ENCODE measurements around the gene GORASP2.

Gene GORASP2

GRCh38 chr2:170924969-170925368, 4.1 kb upstream of the GORASP2 start:
- DNase-seq, result no peak

GRCh38 chr2:170925923-170926322, 3.1 kb upstream of the GORASP2 start:
- no peak for DNase-seq

- no peak for DNase-seq
Measured at GRCh38 chr2:170926743-170927297, 2.2 kb upstream of the GORASP2 start.

GRCh38 chr2:170928036-170928823, 823 bp upstream of the GORASP2 start:
- no peak for DNase-seq

DNA sequence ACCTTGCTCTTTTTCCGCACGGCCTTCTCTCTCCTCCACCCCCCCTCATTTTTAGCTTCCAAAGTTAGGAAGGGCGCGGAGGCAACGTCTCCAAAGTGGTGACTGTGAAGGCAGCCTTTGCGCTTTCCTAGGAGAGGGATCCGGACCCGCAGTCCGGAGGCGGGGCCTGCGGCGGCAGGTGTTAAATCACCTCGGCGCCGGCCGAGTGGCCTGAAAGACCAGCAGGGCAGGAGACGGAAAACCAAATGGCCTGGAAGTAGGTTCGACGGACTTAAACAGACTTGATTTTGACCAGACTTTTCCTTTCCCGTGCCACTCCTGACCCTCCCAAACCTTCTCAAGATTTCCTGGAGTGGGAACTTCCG, 615 bp downstream of the GORASP2 start:
- peak; percentile 15 for DNase-seq

DNA sequence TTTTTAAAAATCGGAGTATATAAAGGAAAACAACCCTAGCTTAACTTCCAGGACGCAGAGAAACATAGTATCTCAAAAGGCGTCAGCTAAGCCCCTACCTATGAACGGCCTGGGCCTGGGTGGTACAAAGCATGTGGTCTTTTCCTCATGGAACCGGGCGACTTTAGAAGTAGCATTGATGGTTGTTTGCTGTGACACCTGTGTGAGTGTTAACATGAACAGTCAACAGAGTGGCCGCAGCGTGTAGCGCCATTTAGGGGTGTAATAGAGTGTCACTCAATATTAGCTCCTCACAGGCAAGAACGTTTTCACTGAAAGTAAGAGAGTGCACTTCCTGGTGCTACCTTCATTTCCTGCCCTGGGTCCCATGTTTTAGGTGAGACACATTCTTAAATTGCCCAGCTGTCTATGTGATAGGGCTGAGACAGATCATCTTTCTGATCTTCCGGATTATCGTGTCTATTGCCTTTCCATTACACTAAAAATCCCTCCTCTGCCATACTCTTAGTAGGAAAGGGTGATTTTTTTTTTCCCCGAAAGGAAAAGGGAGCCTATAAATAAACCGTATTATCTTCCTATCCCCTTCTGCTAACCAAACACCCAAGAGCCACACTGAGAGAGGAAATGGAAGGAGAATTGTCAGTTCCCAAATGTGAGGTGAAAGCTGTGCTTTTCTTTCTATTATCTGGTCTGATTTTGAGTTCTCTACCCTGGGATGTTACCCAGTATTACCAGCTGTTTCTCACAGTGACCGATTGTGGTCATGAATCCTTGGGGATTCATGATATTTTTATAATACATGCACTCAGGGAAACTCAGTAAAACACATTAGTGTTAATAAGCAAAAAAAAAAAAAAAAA, 1.3 kb downstream of the GORASP2 start:
- peak; percentile 3 for DNase-seq

- no peak for DNase-seq
Measured at GRCh38 chr2:170930991-170931266, 1.9 kb downstream of the GORASP2 start.

DNA sequence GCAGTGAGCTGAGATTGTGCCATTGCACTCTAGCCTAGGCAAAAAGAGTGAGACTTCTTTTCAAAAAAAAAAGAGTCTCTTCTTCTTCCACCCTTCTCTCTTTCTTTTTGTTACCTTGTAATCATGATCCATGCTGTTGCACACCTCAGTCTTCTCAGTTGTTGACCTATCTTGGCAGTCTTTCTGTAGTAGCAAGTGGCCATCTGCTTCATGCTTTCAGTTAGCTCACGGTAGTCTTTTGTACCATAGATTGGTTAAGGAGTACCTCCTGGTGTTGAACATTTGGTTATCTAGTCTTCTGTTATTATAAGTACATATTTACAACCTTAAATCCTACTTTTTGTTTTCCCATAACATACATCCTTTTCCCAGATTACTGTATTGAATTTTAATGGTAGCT, 3.1 kb downstream of the GORASP2 start:
- no peak for DNase-seq

- no peak for DNase-seq
Measured at GRCh38 chr2:170932948-170933347, 3.9 kb downstream of the GORASP2 start.

GRCh38 chr2:170937709-170938379, 8.8 kb downstream of the GORASP2 start:
- no peak for DNase-seq

DNA sequence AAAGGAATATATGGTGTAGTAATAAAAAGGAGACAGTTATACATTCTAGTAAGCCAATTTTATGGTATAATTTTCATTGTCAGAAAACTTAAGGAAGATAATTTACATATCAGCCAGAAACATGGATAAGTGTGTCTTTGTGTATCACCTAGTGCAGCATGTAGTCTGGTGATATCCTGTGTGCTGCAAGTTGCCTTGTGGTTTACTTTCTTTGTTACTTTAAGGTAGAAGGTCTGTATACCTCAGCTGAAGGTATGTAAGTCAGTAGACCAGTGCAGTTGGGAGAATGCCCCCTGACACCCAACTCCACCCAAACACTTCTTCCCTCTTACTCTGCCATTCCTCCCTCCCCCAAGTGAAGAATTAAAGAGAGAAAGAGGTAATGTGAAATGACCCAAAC, 11.0 kb downstream of the GORASP2 start:
- no peak for DNase-seq

GRCh38 chr2:170942615-170943014, 13.6 kb downstream of the GORASP2 start:
- no peak for DNase-seq

DNA sequence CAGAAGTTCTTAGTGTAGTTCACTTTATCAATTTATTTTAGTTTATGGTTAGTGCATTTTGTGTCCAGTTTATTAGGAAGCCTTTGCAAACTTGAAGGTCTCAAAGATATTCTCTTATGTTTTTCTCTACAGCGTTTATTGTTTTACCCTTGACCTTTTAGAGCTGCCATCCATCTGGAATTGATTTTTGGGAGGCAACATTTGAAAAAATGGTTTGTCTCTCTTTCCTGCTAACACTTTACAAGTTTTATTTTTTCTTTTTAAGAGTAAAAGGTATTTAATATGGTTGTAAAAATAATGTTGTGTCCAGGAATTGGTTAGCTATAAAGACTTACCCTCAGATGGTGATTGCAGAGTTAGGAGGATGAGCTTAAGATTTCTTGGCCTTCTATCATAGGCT, 14.0 kb downstream of the GORASP2 start:
- no peak for DNase-seq

- no peak for DNase-seq
Measured at GRCh38 chr2:170943596-170943995, 14.5 kb downstream of the GORASP2 start.

GRCh38 chr2:170944545-170944944, 15.5 kb downstream of the GORASP2 start:
- no peak for DNase-seq

GRCh38 chr2:170949415-170949814, 20.4 kb downstream of the GORASP2 start:
- no peak for DNase-seq

GRCh38 chr2:170950221-170950761, 21.2 kb downstream of the GORASP2 start:
- no peak for DNase-seq

- DNase-seq, result no peak
Measured at GRCh38 chr2:170953941-170954340, 24.9 kb downstream of the GORASP2 start.

DNA sequence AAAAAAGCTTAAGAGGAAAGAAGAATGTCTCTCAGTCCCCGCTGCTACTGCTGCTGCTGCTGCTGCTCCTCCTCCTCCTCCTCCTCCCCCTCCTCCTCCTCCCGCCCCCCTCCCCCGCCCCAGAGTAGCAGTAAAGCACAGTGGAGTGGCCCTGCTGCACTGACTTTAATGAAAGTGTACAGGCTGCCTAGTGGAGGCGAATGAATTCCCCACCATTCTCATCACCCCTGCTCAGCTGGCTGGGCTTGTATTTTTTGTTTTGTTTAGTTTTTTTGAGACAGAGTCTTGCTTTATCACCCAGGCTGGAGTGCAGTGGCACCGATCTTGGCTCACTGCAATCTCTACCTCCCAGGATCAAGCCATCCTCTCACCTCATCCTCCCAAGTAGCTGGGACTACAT, 34.3 kb downstream of the GORASP2 start:
- DNase-seq, result no peak

DNA sequence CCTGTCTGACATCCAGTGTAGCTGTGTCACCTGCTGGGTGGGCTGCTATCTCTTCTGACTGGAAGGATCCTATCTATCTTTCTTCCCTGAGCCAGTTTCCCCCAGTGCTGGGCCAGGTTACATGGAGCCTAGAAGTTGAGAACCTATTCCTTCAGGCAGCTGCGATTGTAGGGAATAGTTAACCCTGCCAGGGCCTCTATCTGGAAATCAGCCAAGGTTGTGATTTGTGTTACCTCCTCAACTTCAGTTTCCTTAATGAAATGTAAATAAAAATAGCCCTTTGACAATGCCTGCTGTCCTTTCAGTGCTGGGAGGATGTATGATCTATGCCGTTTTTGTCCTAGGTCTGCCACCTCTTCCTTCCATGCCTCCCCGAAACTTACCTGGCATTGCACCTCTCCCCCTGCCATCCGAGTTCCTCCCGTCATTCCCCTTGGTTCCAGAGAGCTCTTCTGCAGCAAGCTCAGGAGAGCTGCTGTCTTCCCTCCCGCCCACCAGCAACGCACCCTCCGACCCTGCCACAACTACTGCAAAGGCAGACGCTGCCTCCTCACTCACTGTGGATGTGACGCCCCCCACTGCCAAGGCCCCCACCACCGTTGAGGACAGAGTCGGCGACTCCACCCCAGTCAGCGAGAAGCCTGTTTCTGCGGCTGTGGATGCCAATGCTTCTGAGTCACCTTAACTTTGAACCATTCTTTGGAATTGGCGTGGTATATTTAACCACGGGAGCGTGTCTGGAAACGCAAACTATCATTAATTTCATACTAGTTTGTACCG, 36.6 kb downstream of the GORASP2 start:
- DNase-seq, result no peak

GRCh38 chr2:170966648-170967396, 37.8 kb downstream of the GORASP2 start:
- no peak for DNase-seq

DNA sequence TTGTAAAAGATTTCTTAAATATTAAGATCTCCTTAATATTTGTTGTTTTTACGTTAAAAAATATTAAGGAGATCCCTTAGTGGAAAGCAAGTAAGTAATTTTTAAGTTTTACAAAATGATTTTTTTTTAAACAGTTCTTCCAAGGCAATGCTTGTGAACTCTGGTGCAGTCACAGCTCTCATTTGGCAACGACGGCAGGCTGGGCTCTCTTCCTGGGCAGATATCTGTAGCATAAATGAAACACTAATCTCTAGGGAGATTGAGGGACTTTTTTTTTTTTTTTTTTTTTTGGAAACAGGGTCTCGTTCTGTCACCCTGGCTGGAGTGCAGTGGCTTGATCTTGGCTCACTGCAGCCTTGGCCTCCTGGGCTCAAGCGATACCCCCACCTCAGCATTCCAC, 38.5 kb downstream of the GORASP2 start:
- no peak for DNase-seq
